H9 (cell line): ENCODE measurements around the gene NACC2. TPM values are rescaled to one million over a fixed set of nuclear protein-coding genes. Genes with fewer than 3 reads are reported as not detected.
A peak's percentile ranks its signal among the peaks of the same experiment; 100 is the strongest.

ENCODE experiments used
- DNase-seq: peaks from one replicate; pipeline ENCODE4 v3.0.0-alpha.2; 2017
- H2AFZ ChIP-seq: one replicate; pipeline ENCODE4 v1.6.1; 2013; ENCODE audit warnings: mild to moderate bottlenecking, low read length, control low read depth, moderate library complexity
- H2AK5ac ChIP-seq: 2 replicates; pipeline ENCODE4 v1.6.1; 2013; ENCODE audit warnings: low read length, control low read depth, mixed read lengths; ENCODE audit not compliant: insufficient read length
- H2BK120ac ChIP-seq: one replicate; pipeline ENCODE4 v1.6.1; 2013; ENCODE audit warnings: low read depth, mild to moderate bottlenecking, low read length, control low read depth, inconsistent platforms; ENCODE audit not compliant: poor library complexity, severe bottlenecking
- H2BK12ac ChIP-seq: 2 replicates; pipeline ENCODE4 v1.6.1; 2013; ENCODE audit warnings: low read length, control low read depth, mixed read lengths, low read depth; ENCODE audit not compliant: insufficient read length
- H2BK15ac ChIP-seq: 2 replicates; pipeline ENCODE4 v1.6.1; 2013; ENCODE audit warnings: low read depth, low read length, control low read depth
- H2BK20ac ChIP-seq: one replicate; pipeline ENCODE4 v1.6.1; 2013; ENCODE audit warnings: low read depth, mild to moderate bottlenecking, low read length, control low read depth, inconsistent platforms; ENCODE audit not compliant: poor library complexity, severe bottlenecking
- H2BK5ac ChIP-seq: 2 replicates; pipeline ENCODE4 v1.6.1; 2013; ENCODE audit warnings: low read length, control low read depth, mixed read lengths; ENCODE audit not compliant: insufficient read length
- H3K14ac ChIP-seq: 2 replicates; pipeline ENCODE4 v1.6.1; 2013; ENCODE audit warnings: low read length, control low read depth; ENCODE audit not compliant: insufficient read depth
- H3K18ac ChIP-seq: 2 replicates; pipeline ENCODE4 v1.6.1; 2013; ENCODE audit warnings: low read depth, mild to moderate bottlenecking, mixed read lengths, low read length, control low read depth; ENCODE audit not compliant: insufficient read length
- H3K23ac ChIP-seq: 2 replicates; pipeline ENCODE4 v1.6.1; 2013; ENCODE audit warnings: low read length, control low read depth, mixed read lengths, low read depth; ENCODE audit not compliant: insufficient read length
- H3K23me2 ChIP-seq: 2 replicates; pipeline ENCODE4 v1.6.1; 2013; ENCODE audit warnings: low read depth, mild to moderate bottlenecking, mixed read lengths, low read length, control low read depth; ENCODE audit not compliant: insufficient read length, poor library complexity, severe bottlenecking
- H3K27ac ChIP-seq: 2 replicates; pipeline ENCODE4 v1.5.1; 2013; ENCODE audit warnings: low read length, control low read depth, mixed read lengths, low read depth; ENCODE audit not compliant: insufficient read length
- H3K27me3 ChIP-seq: 2 replicates; pipeline ENCODE4 v1.6.1; 2013; ENCODE audit warnings: low read length, control low read depth, inconsistent platforms; ENCODE audit not compliant: insufficient read depth
- H3K4ac ChIP-seq: 2 replicates; pipeline ENCODE4 v1.6.1; 2013; ENCODE audit warnings: low read depth, mild to moderate bottlenecking, control low read depth, inconsistent platforms, low read length, moderate library complexity
- H3K4me1 ChIP-seq: 2 replicates; pipeline ENCODE4 v1.6.1; 2013; ENCODE audit warnings: low read length, control low read depth, inconsistent platforms; ENCODE audit not compliant: insufficient read depth
- H3K4me2 ChIP-seq: 2 replicates; pipeline ENCODE4 v1.6.1; 2013; ENCODE audit warnings: low read length, control low read depth, mixed read lengths; ENCODE audit not compliant: insufficient read length, insufficient read depth
- H3K56ac ChIP-seq: 2 replicates; pipeline ENCODE4 v1.6.1; 2013; ENCODE audit warnings: low read depth, mild to moderate bottlenecking, mixed read lengths, low read length, control low read depth; ENCODE audit not compliant: insufficient read length
- H3K79me1 ChIP-seq: 2 replicates; pipeline ENCODE4 v1.6.1; 2013; ENCODE audit warnings: low read depth, mild to moderate bottlenecking, moderate library complexity, low read length, control low read depth, inconsistent platforms; ENCODE audit not compliant: insufficient read depth, poor library complexity, severe bottlenecking
- H3K79me2 ChIP-seq: 2 replicates; pipeline ENCODE4 v1.6.1; 2013; ENCODE audit warnings: low read length, control low read depth, inconsistent platforms; ENCODE audit not compliant: insufficient read depth
- H3K9ac ChIP-seq: 2 replicates; pipeline ENCODE4 v1.6.1; 2013; ENCODE audit warnings: low read length, control low read depth, mixed read lengths; ENCODE audit not compliant: insufficient read length; ENCODE audit errors: extremely low read depth
- H3K9me3 ChIP-seq: one replicate; pipeline ENCODE4 v1.6.1; 2013; ENCODE audit warnings: low read depth, low read length, inconsistent platforms; ENCODE audit not compliant: control insufficient read depth
- H3T11ph ChIP-seq: one replicate; pipeline ENCODE4 v1.6.1; 2013; ENCODE audit warnings: mild to moderate bottlenecking, low read length, control low read depth, inconsistent platforms
- H4K20me1 ChIP-seq: one replicate; pipeline ENCODE4 v1.6.1; 2013; ENCODE audit not compliant: control insufficient read depth, insufficient read length, insufficient read depth
- H4K5ac ChIP-seq: 2 replicates; pipeline ENCODE4 v1.6.1; 2013; ENCODE audit warnings: low read depth, mild to moderate bottlenecking, mixed read lengths, low read length, control low read depth; ENCODE audit not compliant: insufficient read length
- H4K8ac ChIP-seq: replicated peaks from 2 replicates; pipeline ENCODE4 v1.6.1; 2013; ENCODE audit warnings: low read length, control low read depth, mixed read lengths, low read depth; ENCODE audit not compliant: insufficient read length
- H4K91ac ChIP-seq: 2 replicates; pipeline ENCODE4 v1.6.1; 2013; ENCODE audit warnings: low read depth, mild to moderate bottlenecking, moderate library complexity, mixed read lengths, low read length, control low read depth; ENCODE audit not compliant: insufficient read length
- H3K27ac Mint-ChIP-seq, 3 experiments: 2 replicates in 2 of 3; 3 replicates in 1 of 3; pipeline ENCODE4 v1.8.0; 2020 to 2021; ENCODE audit warnings: mixed read lengths in 3 of 3, mild to moderate bottlenecking in 1 of 3, moderate library complexity in 1 of 3
- H3K27me3 Mint-ChIP-seq: 2 replicates; pipeline ENCODE4 v1.8.0; 2021; ENCODE audit warnings: low read depth, mild to moderate bottlenecking, moderate library complexity, mixed read lengths
- H3K36me3 Mint-ChIP-seq, 3 experiments: 2 replicates in 2 of 3; 3 replicates in 1 of 3; pipeline ENCODE4 v1.8.0; 2020 to 2021; ENCODE audit warnings: low read depth in 3 of 3, mixed read lengths in 3 of 3; ENCODE audit not compliant: insufficient read depth in 1 of 3
- H3K4me1 Mint-ChIP-seq, 2 experiments: 2 replicates each; pipeline ENCODE4 v1.8.0; 2020; ENCODE audit warnings: mixed read lengths in 2 of 2
- H3K4me3 Mint-ChIP-seq, 2 experiments: 2 replicates in 1 of 2; 3 replicates in 1 of 2; pipeline ENCODE4 v1.8.0; 2020 to 2021; ENCODE audit warnings: mild to moderate bottlenecking in 2 of 2, mixed read lengths in 2 of 2, moderate library complexity in 1 of 2
- H3K9me3 Mint-ChIP-seq, 2 experiments: 2 replicates in 1 of 2; 3 replicates in 1 of 2; pipeline ENCODE4 v1.8.0; 2020; ENCODE audit warnings: mild to moderate bottlenecking in 2 of 2, mixed read lengths in 2 of 2, moderate library complexity in 1 of 2
- CTCF ChIP-seq: fragments of 200-600 bp; sonication (generic); conservative IDR thresholded peaks from 3 replicates; pipeline ENCODE4 v1.8.0; 2021; ENCODE audit warnings: antibody characterized with exemption, mild to moderate bottlenecking
- whole genome bisulfite sequencing: extraction: QIAGEN DNeasy Blood & Tissue Kit; methylation state at CpG from one replicate; pipeline ENCODE4 v1.1.7; 2013; ENCODE audit warnings: missing lambda C conversion rate, low lambda C conversion rate, mixed read lengths; ENCODE audit not compliant: insufficient read length; ENCODE audit errors: extremely low coverage; 5-methylcytosine and 5-hydroxymethylcytosine counted together
- total RNA-seq: library from RNA; stranded (reverse); gene quantifications from 2 replicates; pipeline ENCODE4 v1.2.1, GENCODE V29; 2021

Gene NACC2
- total RNA-seq, 1 experiment from 2014 or later = 11.5 TPM

DNA sequence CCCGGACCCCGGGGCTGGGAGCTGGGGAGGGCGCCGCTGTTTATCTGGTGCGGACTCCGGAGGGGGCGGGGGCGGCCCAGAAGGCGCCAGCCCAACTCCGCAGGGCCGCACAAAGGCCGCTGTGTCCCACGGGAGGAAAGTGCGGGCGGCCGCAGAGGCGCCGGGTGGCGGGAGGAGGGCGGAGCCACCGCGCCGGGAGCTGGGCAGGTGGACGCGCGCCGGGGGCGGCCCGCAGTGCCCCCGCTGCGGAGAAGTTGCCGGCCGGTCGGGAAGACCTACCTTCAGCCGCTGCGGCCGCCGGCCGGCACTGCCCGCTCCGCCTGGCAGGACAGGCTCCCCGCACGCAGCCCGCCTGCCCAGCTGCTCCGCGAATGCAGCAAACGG is 43.6 kb downstream of the NACC2 start:
- Histone ChIP-seq H2AFZ (no peak overlapping the region), H3T11ph (no peak overlapping the region), H4K8ac (no peak overlapping the region), H3K14ac (no peak overlapping the region), H4K20me1 (no peaks in the 10 kb centered on the region), H3K27me3 (no peaks in the 10 kb centered on the region), H3K4me1 (no peaks in the 10 kb centered on the region), H3K9me3 (no peaks in the 10 kb centered on the region), H2BK15ac (no peak overlapping the region; the same call in 1 of the 2 replicates), H3K79me1 (no peaks in the 10 kb centered on the region), H4K5ac (no peak overlapping the region), H3K23me2 (peaks cover 7% of the 10 kb centered on the region), H2BK5ac (no peak overlapping the region), H3K9ac (no peak overlapping the region), H2BK120ac (no peak overlapping the region), H3K4me2 (peak overlapping the region; percentile 55), H3K27ac (no peak overlapping the region), H3K79me2 (no peaks in the 10 kb centered on the region), H3K23ac (no peak overlapping the region), H3K56ac (no peak overlapping the region), H3K18ac (no peak overlapping the region), H2BK20ac (no peak overlapping the region), H3K4ac (no peak overlapping the region), H4K91ac (no peak overlapping the region), H2AK5ac (no peak overlapping the region), H2BK12ac (no peak overlapping the region)
- Mint-ChIP-seq H3K9me3 (no peaks in the 10 kb centered on the region), H3K27me3 (no peaks in the 10 kb centered on the region), H3K4me3 (peak overlapping the region in 1 of 2 experiments; percentile 65; a peak in 3 of 5 replicates), H3K36me3 (peaks cover 0 to 10% (median 0%) of the 10 kb centered on the region in 3 experiments; a peak in 2 of 7 replicates), H3K27ac (no peak overlapping the region), H3K4me1 (peaks cover 17 to 31% of the 10 kb centered on the region in 2 experiments)
- DNase-seq = peak; percentile 51
- WGBS = no CpG with 5 or more reads among the region's 47 CpGs
- TF ChIP-seq CTCF = no peak; the same call in 2 of the 3 replicates
